H1 (cell line): ENCODE data around the gene ATG2B. TPM values are rescaled to one million over a fixed set of nuclear protein-coding genes. Genes with fewer than 3 reads are reported as not detected.

ENCODE experiments used
- CTCF ChIA-PET: fragments of 300-600 bp; sonication (Branson Sonifier 250); formaldehyde crosslinking; loops from one replicate; lab custom pipeline; 2021; ENCODE audit not compliant: partially characterized antibody; lab: Charles Lee
- POLR2A ChIA-PET: fragments of 300-600 bp; sonication (Branson Sonifier 250); formaldehyde crosslinking; loops from one replicate; lab custom pipeline; 2021; ENCODE audit warnings: inconsistent platforms; ENCODE audit not compliant: partially characterized antibody; lab: Charles Lee
- DNase-seq, 2 experiments: peaks; one replicate each; pipeline versions ENCODE4 v3.0.0 to v3.0.0-alpha.2; 2010 to 2022; ENCODE audit warnings: low spot score in 2 of 2, low read depth in 1 of 2, mixed read lengths in 1 of 2
- FAIRE-seq: peaks from 2 replicates; lab custom pipeline; 2011; peaks lifted over from hg19 to GRCh38; lab: Jason Lieb, UNC
- H2AFZ ChIP-seq: 2 replicates; pipeline ENCODE4 v1.8.1; 2012; ENCODE audit warnings: low read length, inconsistent platforms
- H2AK5ac ChIP-seq: 2 replicates; pipeline ENCODE4 v1.6.1; 2013; ENCODE audit warnings: low read depth, low read length
- H2BK120ac ChIP-seq: replicated peaks from 2 replicates; pipeline ENCODE3; 2013; ENCODE audit warnings: low read depth, low read length, inconsistent platforms
- H2BK12ac ChIP-seq: 2 replicates; pipeline ENCODE4 v1.6.1; 2013; ENCODE audit warnings: low read depth, low read length
- H2BK15ac ChIP-seq: 2 replicates; pipeline ENCODE4 v1.6.1; 2013; ENCODE audit warnings: low read length
- H2BK20ac ChIP-seq: 2 replicates; pipeline ENCODE4 v1.6.1; 2013; ENCODE audit warnings: low read length
- H2BK5ac ChIP-seq: 2 replicates; pipeline ENCODE4 v1.6.1; 2013; ENCODE audit warnings: low read depth, low read length
- H3K14ac ChIP-seq: 2 replicates; pipeline ENCODE4 v1.6.1; 2013; ENCODE audit warnings: inconsistent platforms; ENCODE audit not compliant: insufficient read length
- H3K18ac ChIP-seq: 2 replicates; pipeline ENCODE4 v1.6.1; 2013; ENCODE audit warnings: low read length; ENCODE audit errors: extremely low read depth
- H3K23ac ChIP-seq: 2 replicates; pipeline ENCODE4 v1.6.1; 2013; ENCODE audit warnings: inconsistent platforms; ENCODE audit not compliant: insufficient read length
- H3K23me2 ChIP-seq: 2 replicates; pipeline ENCODE4 v1.6.1; 2013; ENCODE audit warnings: low read depth, low read length
- H3K27ac ChIP-seq: 2 replicates; pipeline ENCODE4 v1.6.1; 2011; ENCODE audit warnings: low read depth, low read length, inconsistent platforms
- H3K27me3 ChIP-seq, 4 experiments: replicated peaks in 1 of 4; 1 replicate in 1 of 4; 2 replicates in 3 of 4; pipeline versions ENCODE4 v1.6.1 to v1.8.1; 2011 to 2013; ENCODE audit warnings: low read length in 3 of 4, mild to moderate bottlenecking in 3 of 4, inconsistent platforms in 2 of 4, mixed read lengths in 2 of 4, moderate library complexity in 1 of 4; ENCODE audit not compliant: control insufficient read depth in 3 of 4, insufficient read depth in 3 of 4; ENCODE audit errors: extremely low read depth in 1 of 4
- H3K36me3 ChIP-seq, 4 experiments: 2 replicates each; pipeline versions ENCODE4 v1.6.1 to v1.8.1; 2011 to 2013; ENCODE audit warnings: mild to moderate bottlenecking in 4 of 4, low read length in 3 of 4, moderate library complexity in 2 of 4, control low read depth in 1 of 4, inconsistent platforms in 1 of 4; ENCODE audit not compliant: insufficient read depth in 4 of 4, control insufficient read depth in 2 of 4
- H3K4ac ChIP-seq: replicated peaks from 2 replicates; pipeline ENCODE3; 2013; ENCODE audit warnings: low read length, low read depth, mixed read lengths, inconsistent platforms; ENCODE audit not compliant: insufficient read length
- H3K4me1 ChIP-seq, 4 experiments: replicated peaks in 1 of 4; 1 replicate in 1 of 4; 2 replicates in 3 of 4; pipeline versions ENCODE4 v1.6.1 to v1.8.1; 2011 to 2013; ENCODE audit warnings: low read length in 3 of 4, inconsistent platforms in 2 of 4, mixed read lengths in 1 of 4; ENCODE audit not compliant: insufficient read depth in 4 of 4, control insufficient read depth in 3 of 4
- H3K4me2 ChIP-seq, 2 experiments: 2 replicates each; pipeline versions ENCODE4 v1.6.1 to v1.8.1; 2011 to 2013; ENCODE audit warnings: low read depth in 2 of 2, low read length in 2 of 2, control low read depth in 1 of 2, inconsistent platforms in 1 of 2, mild to moderate bottlenecking in 1 of 2; ENCODE audit not compliant: insufficient read depth in 1 of 2
- H3K4me3 ChIP-seq, 4 experiments: fragments of 200-600, 300-600 bp in 1 of 4; sonication (generic), shearing (Covaris generic), sonication (Bioruptor Twin) in 1 of 4; 2 replicates each; pipeline versions ENCODE4 v1.5.1 to v1.8.1; 2011 to 2016; ENCODE audit warnings: low read length in 4 of 4, low read depth in 3 of 4, control low read depth in 2 of 4, inconsistent platforms in 2 of 4, mild to moderate bottlenecking in 2 of 4, mixed read lengths in 1 of 4, moderate library complexity in 1 of 4; ENCODE audit not compliant: insufficient read depth in 2 of 4; ENCODE audit errors: extremely low read depth in 1 of 4
- H3K56ac ChIP-seq: replicated peaks from 2 replicates; pipeline ENCODE3; 2013; ENCODE audit warnings: low read depth, mild to moderate bottlenecking, mixed read lengths, low read length, inconsistent platforms; ENCODE audit not compliant: insufficient read length
- H3K79me1 ChIP-seq: 2 replicates; pipeline ENCODE4 v1.6.1; 2013; ENCODE audit warnings: low read depth, low read length, control low read depth
- H3K79me2 ChIP-seq, 2 experiments: 2 replicates each; pipeline versions ENCODE4 v1.6.1 to v1.8.1; 2012 to 2013; ENCODE audit warnings: low read length in 2 of 2, mild to moderate bottlenecking in 2 of 2, inconsistent platforms in 1 of 2; ENCODE audit not compliant: insufficient read depth in 2 of 2, control insufficient read depth in 1 of 2
- H3K9ac ChIP-seq, 4 experiments: replicated peaks in 1 of 4; 1 replicate in 1 of 4; 2 replicates in 3 of 4; pipeline versions ENCODE4 v1.6.1 to v1.8.1; 2011 to 2013; ENCODE audit warnings: low read depth in 3 of 4, low read length in 3 of 4, control low read depth in 2 of 4, mild to moderate bottlenecking in 2 of 4, moderate library complexity in 2 of 4, inconsistent platforms in 1 of 4; ENCODE audit errors: extremely low read depth in 1 of 4
- H3K9me3 ChIP-seq, 2 experiments: 2 replicates each; pipeline versions ENCODE4 v1.6.1 to v1.8.1; 2012 to 2013; ENCODE audit warnings: mild to moderate bottlenecking in 2 of 2, moderate library complexity in 2 of 2, control low read depth in 1 of 2, inconsistent platforms in 1 of 2, low read depth in 1 of 2, low read length in 1 of 2, mixed read lengths in 1 of 2; ENCODE audit not compliant: insufficient read depth in 2 of 2
- H4K20me1 ChIP-seq, 2 experiments: replicated peaks in 1 of 2; 2 replicates each; pipeline versions ENCODE3 to v1.8.1; 2011 to 2013; ENCODE audit warnings: inconsistent platforms in 2 of 2, low read length in 2 of 2, mild to moderate bottlenecking in 1 of 2; ENCODE audit not compliant: insufficient read depth in 2 of 2, control insufficient read depth in 1 of 2
- H4K5ac ChIP-seq: 2 replicates; pipeline ENCODE4 v1.6.1; 2013; ENCODE audit warnings: low read length, low read depth, mixed read lengths, inconsistent platforms; ENCODE audit not compliant: insufficient read length
- H4K8ac ChIP-seq: 2 replicates; pipeline ENCODE4 v1.8.0; 2013; ENCODE audit warnings: mild to moderate bottlenecking, moderate library complexity, low read length, inconsistent platforms; ENCODE audit not compliant: insufficient read depth; ENCODE audit errors: extremely low read depth
- H4K91ac ChIP-seq: replicated peaks from 2 replicates; pipeline ENCODE3; 2013; ENCODE audit warnings: low read length, mixed read lengths, inconsistent platforms; ENCODE audit not compliant: insufficient read length
- CBX5 ChIP-seq: fragments of 300-800, 300-1000 bp; sonication (generic); IDR thresholded peaks from 2 replicates; pipeline ENCODE4 v1.7.1; 2016; ENCODE audit warnings: antibody characterized with exemption, low read length, low read depth
- EZH2 ChIP-seq: fragments of 200-600 bp; sonication (generic); IDR thresholded peaks from 2 replicates; pipeline ENCODE4 v1.7.1; 2012; ENCODE audit warnings: low read depth, mild to moderate bottlenecking, moderate library complexity, low read length, inconsistent platforms; ENCODE audit not compliant: severe bottlenecking
- JUND ChIP-seq: IDR thresholded peaks from 2 replicates; pipeline ENCODE4 v1.6.1; 2011; ENCODE audit warnings: mild to moderate bottlenecking, improper control_type of control experiment, low read length
- KDM5A ChIP-seq: fragments of 200-600 bp; IDR thresholded peaks from 2 replicates; pipeline ENCODE4 v1.7.1; 2012; ENCODE audit warnings: mild to moderate bottlenecking, low read length, inconsistent platforms, mixed read lengths
- NANOG ChIP-seq: IDR thresholded peaks from 2 replicates; pipeline ENCODE4 v1.6.1; 2011; ENCODE audit warnings: low read length, low read depth, mild to moderate bottlenecking, inconsistent platforms; ENCODE audit not compliant: insufficient read depth, poor library complexity, severe bottlenecking
- SIN3A ChIP-seq, 2 experiments: IDR thresholded peaks in 1 of 2; conservative IDR thresholded peaks in 1 of 2; 2 replicates each; pipeline ENCODE4 v1.6.1; 2011 to 2012; ENCODE audit warnings: low read length in 2 of 2, improper control_type of control experiment in 1 of 2, low read depth in 1 of 2, mild to moderate bottlenecking in 1 of 2
- SIRT6 ChIP-seq: IDR thresholded peaks from one replicate; pipeline ENCODE4 v1.7.1; 2012; ENCODE audit warnings: low read length, inconsistent platforms
- TAF7 ChIP-seq: optimal IDR thresholded peaks from 2 replicates; pipeline ENCODE3; 2011; ENCODE audit warnings: low read depth, mild to moderate bottlenecking, inconsistent platforms, low read length, moderate library complexity, borderline replicate concordance
- TEAD4 ChIP-seq: IDR thresholded peaks from 2 replicates; pipeline ENCODE4 v1.6.1; 2012; ENCODE audit warnings: low read depth, low read length, inconsistent platforms, mixed read lengths
- ZNF274 ChIP-seq: IDR thresholded peaks from 2 replicates; pipeline ENCODE4 v1.7.0; 2012; ENCODE audit warnings: low read length, borderline replicate concordance; ENCODE audit errors: extremely low read depth
- WGBS, 2 experiments: shearing (Covaris generic) in 1 of 2; methylation state at CpG; one replicate each; pipeline versions ENCODE4 v1.1.6 to v1.1.7; 2013 to 2015; ENCODE audit warnings: low lambda C conversion rate in 2 of 2, mixed read lengths in 2 of 2, inconsistent platforms in 1 of 2, low coverage in 1 of 2, missing lambda C conversion rate in 1 of 2; ENCODE audit not compliant: insufficient replicate concordance in 2 of 2, insufficient coverage in 1 of 2, insufficient read length in 1 of 2; ENCODE audit errors: extremely low coverage in 1 of 2, missing lambda C conversion rate in 1 of 2; 5-methylcytosine and 5-hydroxymethylcytosine counted together
- polyA plus RNA-seq, 7 experiments: library from polyadenylated mRNA; depleted of rRNA in 3 of 7; stranded (reverse) in 5 of 7; unstranded in 2 of 7; fragments of >200 nt in 5 of 7; fragments of 200-250 nt in 2 of 7; gene quantifications; 1 replicate in 5 of 7; 2 replicates in 1 of 7; 4 replicates in 1 of 7; pipeline versions ENCODE4 v1.2.1 to v1.2.3, GENCODE V29; 2011 to 2013; ENCODE audit warnings: missing spikeins in 2 of 7, mixed read lengths in 2 of 7
- total RNA-seq: library from RNA; stranded (reverse); fragmentation: NEBNext Ultra II Directional; extraction: Animal tissue kit (Norgen Biotek cat#: 25700); gene quantifications from 2 replicates; pipeline ENCODE4 v1.2.1, GENCODE V29; 2021
- TF ChIP-seq, protein P1 (sequence below): IDR thresholded peaks from 2 replicates; pipeline ENCODE4 v1.6.1; 2011; ENCODE audit warnings: low read depth, mild to moderate bottlenecking, low read length; ENCODE audit not compliant: insufficient read depth

Gene ATG2B
- total and polyA plus RNA-seq, 2 of the 8 experiments (the other 6 are each of a cell fraction or from before 2014, with no cell fraction given) = 4.6 to 14.4 TPM

DNA sequence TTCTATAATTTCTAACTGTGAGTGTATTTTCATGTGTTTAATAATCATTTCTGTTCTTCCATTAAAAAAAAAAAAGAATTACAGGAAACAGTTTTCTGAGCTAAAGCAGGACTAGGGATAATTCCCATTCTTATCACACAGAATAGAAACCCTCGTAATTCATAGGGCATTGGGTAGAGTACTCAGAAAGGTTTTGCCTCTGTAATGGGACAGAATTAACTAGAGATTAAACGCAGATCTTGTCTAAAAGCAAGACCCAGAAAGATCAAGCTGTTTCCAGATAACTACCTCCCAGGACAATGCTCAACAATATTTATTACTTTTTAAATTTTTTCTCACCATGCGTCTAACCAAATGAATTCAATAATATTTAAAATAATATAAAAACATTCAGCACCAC is 10.4 kb upstream of the ATG2B start:
- no peak overlapping the region for H3K27ac ChIP-seq
- ChIA-PET POLR2A (interaction anchor here (1.3 kb wide), 1 partner anchor 17 kb away, joined by 4 read pairs; no protein-coding TSS in a partner anchor), CTCF (no interaction called here)
- peaks cover 0 to 7% of the 10 kb centered on the region in 2 experiments; a peak in 2 of 4 replicates for H3K9me3 ChIP-seq
- H3K23me2 ChIP-seq = no peaks in the 10 kb centered on the region
- H3K18ac ChIP-seq = no peak overlapping the region
- no peak overlapping the region for H3K14ac ChIP-seq
- no peaks in the 10 kb centered on the region for H3K27me3 ChIP-seq
- peaks cover 0 to 46% of the 10 kb centered on the region in 2 experiments; a peak in 3 of 4 replicates for H3K79me2 ChIP-seq
- no peak overlapping the region for H4K91ac ChIP-seq
- H3K4me3 ChIP-seq = no peak overlapping the region
- no peak overlapping the region for H3K23ac ChIP-seq
- peaks cover 0 to 3% of the 10 kb centered on the region in 2 experiments for H4K20me1 ChIP-seq
- H3K4ac ChIP-seq = no peak overlapping the region
- H2BK120ac ChIP-seq = no peak overlapping the region
- no peak overlapping the region for H4K8ac ChIP-seq
- FAIRE-seq (no peak), DNase-seq (no peak)
- no peak overlapping the region for H2BK20ac ChIP-seq
- no peak overlapping the region for H2AK5ac ChIP-seq
- no peak overlapping the region for H2AFZ ChIP-seq
- no peak overlapping the region for H2BK15ac ChIP-seq
- H3K56ac ChIP-seq = no peak overlapping the region
- H3K4me1 ChIP-seq = peaks cover 0 to 7% (median 0%) of the 10 kb centered on the region in 4 experiments; a peak in 2 of 7 replicates
- 91 to 100% methylated on average over 1 to 3 of the region's 3 CpGs for WGBS, 2 experiments
- H2BK12ac ChIP-seq = no peak overlapping the region
- H2BK5ac ChIP-seq = no peak overlapping the region
- peaks cover 4% of the 10 kb centered on the region; the same call in 1 of the 2 replicates for H3K79me1 ChIP-seq
- no peak overlapping the region for H3K9ac ChIP-seq
- no peak overlapping the region for H3K4me2 ChIP-seq
- no peak overlapping the region for H4K5ac ChIP-seq
- H3K36me3 ChIP-seq = peaks cover 0 to 3% (median 2%) of the 10 kb centered on the region in 4 experiments; a peak in 2 of 8 replicates
- TF ChIP-seq, protein P1, sequence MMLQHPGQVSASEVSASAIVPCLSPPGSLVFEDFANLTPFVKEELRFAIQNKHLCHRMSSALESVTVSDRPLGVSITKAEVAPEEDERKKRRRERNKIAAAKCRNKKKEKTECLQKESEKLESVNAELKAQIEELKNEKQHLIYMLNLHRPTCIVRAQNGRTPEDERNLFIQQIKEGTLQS = no peak
- TF ChIP-seq SIRT6 = no peak
- TF ChIP-seq KDM5A = no peak
- no peak for TF ChIP-seq ZNF274
- no peak for TF ChIP-seq JUND
- TF ChIP-seq EZH2 = no peak
- TF ChIP-seq TEAD4 = no peak
- no peak for TF ChIP-seq NANOG
- no peak for TF ChIP-seq SIN3A (conservative IDR thresholded peaks at IDR 0.05 in 1 of 2, IDR thresholded peaks at IDR 0.05 in 1 of 2; ENCODE audit: low read depth in 1 of 2, low read length in 2 of 2)
- no peak for TF ChIP-seq TAF7
- TF ChIP-seq CBX5 = no peak
